ENCODE measurements around the gene RPL10A.

Gene RPL10A

GRCh38 chr6:35449287-35449881 lies 18.8 kb upstream of the RPL10A start:
- no peak for DNase-seq (ENCODE audit: low read depth)

DNA sequence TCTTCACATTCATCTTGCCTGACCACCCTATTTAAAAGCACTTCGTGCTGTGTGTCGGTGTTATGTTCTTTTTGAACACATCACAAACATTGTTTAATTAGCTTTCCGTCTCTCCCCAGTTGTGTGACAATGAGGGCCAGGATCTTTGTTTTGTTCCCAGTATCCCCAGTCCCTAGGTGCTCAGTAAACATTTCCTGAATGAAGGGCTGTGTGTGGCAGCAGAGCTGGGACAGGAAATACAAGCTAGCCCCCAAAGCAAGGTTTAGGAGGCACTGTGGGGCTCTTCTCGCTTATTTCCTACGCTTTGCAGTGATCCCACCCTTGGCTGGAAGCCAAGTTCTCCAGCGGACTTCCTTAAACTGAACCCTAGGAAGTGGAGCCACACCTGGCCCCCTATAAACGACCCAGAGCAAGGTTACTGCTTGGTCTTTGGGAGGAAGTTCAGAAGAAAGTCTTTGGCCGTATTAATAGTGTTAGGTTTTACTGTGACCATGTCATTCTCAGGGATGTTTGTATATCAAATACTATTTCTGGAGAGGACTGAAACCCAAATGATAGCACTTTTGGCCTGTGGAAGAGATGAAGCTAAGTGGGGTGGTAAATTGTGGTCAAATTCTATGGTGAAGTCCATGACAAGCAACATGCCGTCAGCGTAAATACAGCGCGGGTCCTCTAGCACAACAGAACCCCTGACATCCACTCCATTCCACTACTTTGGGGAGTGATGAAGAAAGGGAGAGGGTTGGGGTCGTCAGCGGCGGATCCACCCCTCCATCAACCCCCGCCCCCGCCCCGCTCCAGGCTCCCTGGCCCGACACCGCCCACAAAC lies 16.6 kb upstream of the RPL10A start:
- no peak for DNase-seq (ENCODE audit: low read depth)

DNA sequence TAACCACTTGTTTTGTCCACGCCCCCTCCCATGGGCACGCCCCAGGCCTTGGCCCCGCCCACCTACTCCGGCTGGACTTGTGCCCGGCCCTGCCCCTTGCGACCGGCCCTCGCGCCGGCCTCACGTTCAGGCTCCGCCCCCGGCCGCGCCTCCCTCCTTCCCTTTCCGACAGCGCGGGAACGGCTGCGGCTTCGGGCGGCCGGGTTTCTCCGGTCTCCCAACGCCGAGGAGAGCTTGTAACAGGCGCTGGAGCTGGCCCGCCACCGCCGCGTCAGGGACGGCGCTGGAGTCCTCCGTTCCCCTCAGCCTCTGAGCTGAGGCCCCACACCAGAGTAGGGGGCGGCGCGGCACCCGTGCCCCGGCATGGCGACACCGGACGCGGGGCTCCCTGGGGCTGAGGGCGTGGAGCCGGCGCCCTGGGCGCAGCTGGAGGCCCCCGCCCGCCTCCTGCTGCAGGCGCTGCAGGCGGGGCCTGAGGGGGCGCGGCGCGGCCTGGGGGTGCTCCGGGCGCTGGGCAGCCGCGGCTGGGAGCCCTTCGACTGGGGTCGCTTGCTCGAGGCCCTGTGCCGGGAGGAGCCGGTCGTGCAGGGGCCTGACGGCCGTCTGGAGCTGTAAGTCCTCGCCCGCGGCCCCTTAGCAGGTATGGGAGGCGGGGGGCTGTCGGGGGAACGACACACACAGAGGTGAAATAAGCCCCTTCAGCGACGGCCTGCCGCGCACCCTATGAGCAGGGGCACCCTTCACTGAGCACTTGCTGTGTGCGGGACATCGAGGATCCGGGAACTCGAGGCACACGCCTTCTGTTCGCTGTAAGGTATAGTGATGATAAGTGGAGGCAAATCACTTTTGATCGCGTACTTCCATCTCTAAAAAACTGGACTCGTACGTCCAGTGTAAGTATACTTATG lies 15.8 kb upstream of the RPL10A start, which contains the start of gene FANCE:
Gene FANCE (plus strand): TSS at position 156 of the 908 bp plus-strand sequence. CDS start 208 bp downstream, at position 364.
- DNase-seq (ENCODE audit: low read depth) = peak; percentile 92

DNA sequence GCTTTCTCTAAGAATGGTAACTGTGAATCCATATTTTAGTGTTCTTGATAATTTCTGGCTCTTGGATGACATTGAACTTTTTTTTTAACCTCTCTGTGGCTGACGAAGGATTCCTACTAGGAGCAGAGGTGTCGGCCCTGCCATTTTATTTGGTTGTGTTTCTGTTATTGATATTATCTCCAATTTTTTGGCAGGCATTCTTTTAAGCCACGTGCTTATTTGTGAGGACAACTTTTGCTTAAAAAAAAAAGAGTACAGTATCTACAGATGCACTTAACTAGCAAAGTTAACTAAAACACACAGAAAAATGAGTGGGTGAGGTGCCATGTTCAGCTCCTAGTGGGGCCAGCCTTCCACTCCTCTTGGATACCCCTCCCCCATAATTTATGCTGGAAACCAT lies 15.0 kb upstream of the RPL10A start:
- no peak for DNase-seq (ENCODE audit: low read depth)

GRCh38 chr6:35454391-35455110 lies 13.7 kb upstream of the RPL10A start:
- no peak for DNase-seq (ENCODE audit: low read depth)

- DNase-seq (ENCODE audit: low read depth) = no peak
Observed at GRCh38 chr6:35457907-35458306, 10.3 kb upstream of the RPL10A start.

- no peak for DNase-seq (ENCODE audit: low read depth)
Observed at GRCh38 chr6:35461270-35461669, 6.9 kb upstream of the RPL10A start.

DNA sequence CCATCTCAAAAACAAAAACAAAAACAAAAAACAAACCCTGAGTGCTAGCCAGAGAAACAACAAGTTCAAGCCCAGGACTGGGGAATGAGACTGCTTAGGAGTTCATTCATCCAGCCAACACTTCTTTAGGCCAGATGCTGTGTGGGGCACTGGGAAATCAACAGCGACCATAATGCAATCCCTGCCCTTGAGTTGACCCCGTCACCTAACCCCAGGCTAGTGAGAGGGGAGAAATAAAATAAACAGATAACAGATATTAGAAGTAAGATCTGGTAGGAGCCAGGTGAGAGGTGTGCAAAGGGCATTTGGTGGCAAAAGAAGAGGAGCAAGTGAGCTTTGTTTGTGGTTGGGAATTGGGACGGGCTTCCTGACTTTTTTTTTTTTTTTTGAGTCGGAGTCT lies 4.9 kb upstream of the RPL10A start:
- no peak for DNase-seq (ENCODE audit: low read depth)

DNA sequence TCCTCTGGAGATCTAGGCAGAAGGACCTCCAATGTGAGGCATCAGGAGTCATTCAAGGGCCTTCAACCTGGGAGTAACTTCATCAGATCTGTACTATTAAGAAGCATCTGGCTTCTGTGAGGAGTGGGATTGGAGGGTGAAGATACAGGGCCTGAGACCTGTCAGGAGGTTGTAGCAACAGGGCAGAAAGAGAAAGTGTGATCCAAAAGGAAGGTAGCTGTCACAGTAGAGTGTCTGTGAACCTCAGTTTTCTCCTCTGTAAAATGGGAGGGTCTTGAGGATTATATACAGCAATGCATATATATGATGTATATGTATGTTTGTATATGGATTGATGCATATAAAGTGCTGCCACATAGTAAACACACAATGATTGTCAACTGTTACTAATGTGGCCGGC lies 2.6 kb upstream of the RPL10A start:
- DNase-seq (ENCODE audit: low read depth) = no peak

- no peak for DNase-seq (ENCODE audit: low read depth)
Observed at GRCh38 chr6:35468980-35469750, 964 bp downstream of the RPL10A start.

DNA sequence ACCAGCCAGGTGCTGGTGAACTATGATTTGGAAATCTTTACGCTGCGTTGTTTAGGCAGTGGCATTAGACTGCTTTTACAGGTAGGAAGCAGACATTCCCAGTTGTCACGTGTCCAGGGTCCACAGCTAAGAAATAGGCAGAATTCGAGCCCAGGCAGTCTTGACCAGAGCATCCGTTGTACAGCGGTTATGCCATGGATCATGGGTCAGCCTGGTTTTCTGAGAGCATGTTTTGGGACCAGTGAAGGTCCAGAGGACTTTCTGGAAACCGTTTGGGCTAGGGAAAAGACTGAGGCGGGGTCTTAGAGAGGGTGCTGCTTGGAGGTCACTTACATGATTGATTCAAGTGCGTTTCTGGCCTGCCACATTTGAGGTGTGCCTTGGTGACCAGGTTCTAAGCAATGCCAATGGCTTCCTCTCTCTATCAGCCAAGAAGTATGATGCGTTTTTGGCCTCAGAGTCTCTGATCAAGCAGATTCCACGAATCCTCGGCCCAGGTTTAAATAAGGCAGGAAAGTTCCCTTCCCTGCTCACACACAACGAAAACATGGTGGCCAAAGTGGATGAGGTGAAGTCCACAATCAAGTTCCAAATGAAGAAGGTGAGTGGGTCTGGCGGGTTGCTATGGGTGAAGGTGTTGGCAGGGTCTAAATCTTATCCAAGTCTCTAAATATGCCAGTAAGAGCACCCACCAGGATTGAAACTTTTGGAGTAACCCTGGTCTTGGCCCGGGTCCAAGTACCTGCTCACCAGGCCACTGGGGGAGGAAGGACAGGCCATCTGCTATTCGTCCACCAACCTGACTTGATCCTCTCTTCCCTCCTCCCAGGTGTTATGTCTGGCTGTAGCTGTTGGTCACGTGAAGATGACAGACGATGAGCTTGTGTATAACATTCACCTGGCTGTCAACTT lies 1.8 kb downstream of the RPL10A start:
- DNase-seq (ENCODE audit: low read depth) = no peak

- DNase-seq (ENCODE audit: low read depth) = no peak
Observed at GRCh38 chr6:35470663-35471120, 2.5 kb downstream of the RPL10A start.

DNA sequence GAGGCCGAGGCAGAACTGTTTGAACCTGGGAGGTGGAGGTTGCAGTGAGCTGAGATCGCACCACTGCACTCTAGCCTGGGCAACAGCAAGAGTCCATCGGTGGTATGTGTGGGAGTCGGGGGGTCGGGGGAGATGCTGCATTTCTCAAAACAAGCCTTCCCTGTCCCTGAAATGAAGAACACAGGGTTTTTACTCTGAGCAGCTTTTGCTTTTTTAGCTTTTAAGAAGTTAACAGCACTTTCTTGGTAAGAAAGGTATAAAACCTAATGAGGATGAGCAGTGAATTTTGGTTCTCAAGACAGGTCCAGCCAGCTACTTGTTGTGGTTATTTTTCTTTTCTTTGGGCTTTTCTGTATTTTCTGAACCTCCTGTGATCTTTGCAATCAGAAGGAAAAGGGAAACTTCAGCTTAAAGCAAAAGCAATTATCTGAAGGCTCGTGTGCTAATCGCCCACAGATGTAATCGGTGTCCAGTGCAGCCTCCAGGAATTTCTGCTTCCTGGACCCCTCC lies 3.7 kb downstream of the RPL10A start:
- DNase-seq (ENCODE audit: low read depth) = no peak

DNA sequence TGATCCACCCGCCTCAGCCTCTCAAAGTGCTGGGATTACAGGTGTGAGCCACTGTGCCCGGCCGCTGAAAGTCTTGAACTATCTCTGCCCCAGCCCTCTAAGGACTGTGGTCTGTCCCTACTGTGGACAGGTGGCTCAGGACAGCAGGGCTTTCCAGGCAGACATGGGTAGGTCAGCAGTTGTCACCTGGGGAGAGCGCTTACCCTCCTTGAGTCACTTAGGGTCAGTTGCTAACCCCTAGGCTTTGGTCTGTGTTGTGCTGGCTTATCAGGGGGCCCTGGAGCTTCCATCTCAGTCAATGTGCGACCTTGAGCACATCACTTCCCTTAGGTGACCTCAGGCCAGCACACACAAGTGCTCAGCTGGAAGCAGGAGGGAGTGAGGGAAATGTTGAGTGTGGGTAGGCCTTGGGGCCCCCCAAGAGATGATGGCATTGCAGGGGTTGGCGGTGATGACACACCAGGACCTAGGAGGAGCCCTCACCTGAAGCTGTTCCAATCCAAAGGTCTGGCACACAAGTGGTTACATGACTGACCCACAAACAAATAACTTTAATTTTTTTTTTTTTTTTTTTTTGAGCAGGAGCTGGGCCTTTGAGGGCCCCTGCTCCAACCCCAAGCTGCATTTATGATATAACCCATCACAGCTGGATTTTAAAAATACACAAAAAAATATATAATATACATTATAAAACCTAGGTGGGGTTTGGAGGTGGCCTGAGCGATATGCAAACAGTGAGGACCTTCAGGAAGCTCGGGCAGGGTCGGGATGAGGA lies 5.1 kb downstream of the RPL10A start:
- DNase-seq (ENCODE audit: low read depth) = no peak

DNA sequence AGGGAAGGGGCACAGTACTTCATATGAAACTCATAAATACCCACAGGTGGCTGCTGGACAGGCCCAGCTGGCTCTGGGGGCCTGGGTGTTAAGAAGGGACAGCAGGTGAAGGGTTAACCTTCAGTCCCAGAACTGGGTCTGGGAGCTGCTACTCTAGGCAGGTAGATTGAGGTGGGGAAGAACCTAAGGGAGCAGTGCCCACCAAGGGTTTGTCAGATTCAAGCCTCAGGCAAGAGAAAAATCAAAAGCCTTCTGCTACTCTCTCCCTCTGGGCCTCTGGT lies 5.6 kb downstream of the RPL10A start:
- DNase-seq (ENCODE audit: low read depth) = no peak

- DNase-seq (ENCODE audit: low read depth) = peak; percentile 38
Observed at GRCh38 chr6:35474131-35474941, 6.1 kb downstream of the RPL10A start.

- DNase-seq (ENCODE audit: low read depth) = no peak
Observed at GRCh38 chr6:35474942-35475570, 6.9 kb downstream of the RPL10A start.

DNA sequence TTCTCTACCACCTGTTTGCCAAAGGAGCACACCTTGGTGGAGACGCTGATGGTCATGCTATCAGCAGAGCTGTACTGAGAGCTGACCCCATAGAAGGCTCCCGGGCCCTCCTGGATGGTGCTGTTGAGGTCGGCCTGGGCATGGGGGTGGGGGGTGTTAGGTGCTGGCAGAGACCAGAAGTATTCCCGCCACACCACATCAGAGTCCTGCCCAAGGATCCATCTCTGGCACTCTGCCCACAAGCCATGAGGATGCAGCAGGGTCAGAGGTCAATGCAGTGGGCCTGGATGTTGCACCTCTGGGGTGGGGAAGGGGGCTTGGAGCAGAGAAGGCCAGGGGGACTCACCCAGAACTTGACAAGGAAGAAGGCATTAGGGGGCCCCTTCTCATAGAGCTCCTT lies 7.4 kb downstream of the RPL10A start:
- DNase-seq (ENCODE audit: low read depth) = no peak
